ENCODE measurements around the gene BARX1. TPM values are rescaled to one million over a fixed set of nuclear protein-coding genes. Genes with fewer than 3 reads are reported as not detected.

Gene BARX1
- total and polyA plus RNA-seq, 7 donors: not detected

DNA sequence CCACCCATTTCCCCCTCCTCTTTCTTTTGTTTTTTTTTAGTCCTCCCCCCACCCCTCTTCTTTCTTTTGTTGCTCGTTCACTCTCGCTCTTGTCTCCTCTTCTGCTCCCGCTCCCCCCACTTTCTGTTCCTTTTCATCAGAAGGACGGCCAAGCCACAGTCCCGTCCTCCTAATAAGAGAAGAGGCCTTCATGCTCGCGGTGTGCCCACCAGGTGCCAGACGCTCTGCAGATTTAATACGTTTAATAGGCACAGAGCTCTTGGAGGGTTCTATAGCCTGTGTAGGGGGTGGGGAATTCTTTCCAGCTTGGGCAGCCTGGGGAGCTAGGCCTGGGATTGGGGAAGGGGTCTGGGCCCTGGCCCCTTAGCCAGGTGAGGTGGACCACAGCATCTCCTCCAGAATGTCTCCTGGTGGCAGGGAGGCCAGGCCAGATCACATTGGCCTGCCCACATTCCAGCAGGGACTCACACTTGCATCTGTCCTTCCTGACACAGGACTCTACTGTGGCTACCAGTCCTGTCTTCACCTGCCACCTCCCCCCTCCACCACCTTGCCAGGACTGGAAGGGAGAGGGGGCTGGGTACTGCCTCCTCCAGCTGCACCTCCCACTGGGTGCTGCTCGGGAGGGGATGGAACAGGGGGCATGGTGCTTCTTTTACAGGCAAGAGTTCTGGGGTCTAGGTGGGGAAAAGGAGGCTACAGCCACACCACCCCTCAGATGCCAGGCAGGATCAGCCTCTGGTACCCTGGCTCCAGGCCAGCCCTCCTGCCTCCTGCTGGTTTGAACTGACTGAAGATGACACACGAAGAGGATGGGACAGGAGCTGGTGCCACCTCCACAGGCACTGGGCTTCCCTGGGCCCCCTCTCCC is 6.1 kb upstream of the BARX1 start:
- Histone ChIP-seq H3K27me3 (ENCODE audit: insufficient read depth in 3 of 3, low read length in 2 of 3) (peaks cover 0 to 52% (median 18%) of the 10 kb centered on the region in 3 donors), H3K4me3 (no peak overlapping the region), H3K36me3 (ENCODE audit: insufficient read depth in 1 of 2, low read depth in 1 of 2) (no peaks in the 10 kb centered on the region), H3K9me3 (no peaks in the 10 kb centered on the region), H3K4me1 (peaks cover 4% of the 10 kb centered on the region), H3K27ac (no peak overlapping the region)
- DNase-seq: no peak
- 71 to 83% (median 71%) methylated on average over 11 of the region's 11 CpGs for WGBS, 3 donors
- no peak for ATAC-seq
- intact Hi-C loops (cut with DNase I): loop anchor here in 1 of 2 donors (5.0 kb wide), 1 partner anchor 134 kb away; no protein-coding TSS in a partner anchor
- TF ChIP-seq, protein P1, sequence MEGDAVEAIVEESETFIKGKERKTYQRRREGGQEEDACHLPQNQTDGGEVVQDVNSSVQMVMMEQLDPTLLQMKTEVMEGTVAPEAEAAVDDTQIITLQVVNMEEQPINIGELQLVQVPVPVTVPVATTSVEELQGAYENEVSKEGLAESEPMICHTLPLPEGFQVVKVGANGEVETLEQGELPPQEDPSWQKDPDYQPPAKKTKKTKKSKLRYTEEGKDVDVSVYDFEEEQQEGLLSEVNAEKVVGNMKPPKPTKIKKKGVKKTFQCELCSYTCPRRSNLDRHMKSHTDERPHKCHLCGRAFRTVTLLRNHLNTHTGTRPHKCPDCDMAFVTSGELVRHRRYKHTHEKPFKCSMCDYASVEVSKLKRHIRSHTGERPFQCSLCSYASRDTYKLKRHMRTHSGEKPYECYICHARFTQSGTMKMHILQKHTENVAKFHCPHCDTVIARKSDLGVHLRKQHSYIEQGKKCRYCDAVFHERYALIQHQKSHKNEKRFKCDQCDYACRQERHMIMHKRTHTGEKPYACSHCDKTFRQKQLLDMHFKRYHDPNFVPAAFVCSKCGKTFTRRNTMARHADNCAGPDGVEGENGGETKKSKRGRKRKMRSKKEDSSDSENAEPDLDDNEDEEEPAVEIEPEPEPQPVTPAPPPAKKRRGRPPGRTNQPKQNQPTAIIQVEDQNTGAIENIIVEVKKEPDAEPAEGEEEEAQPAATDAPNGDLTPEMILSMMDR (IDR thresholded peaks at IDR 0.05): no peak

DNA sequence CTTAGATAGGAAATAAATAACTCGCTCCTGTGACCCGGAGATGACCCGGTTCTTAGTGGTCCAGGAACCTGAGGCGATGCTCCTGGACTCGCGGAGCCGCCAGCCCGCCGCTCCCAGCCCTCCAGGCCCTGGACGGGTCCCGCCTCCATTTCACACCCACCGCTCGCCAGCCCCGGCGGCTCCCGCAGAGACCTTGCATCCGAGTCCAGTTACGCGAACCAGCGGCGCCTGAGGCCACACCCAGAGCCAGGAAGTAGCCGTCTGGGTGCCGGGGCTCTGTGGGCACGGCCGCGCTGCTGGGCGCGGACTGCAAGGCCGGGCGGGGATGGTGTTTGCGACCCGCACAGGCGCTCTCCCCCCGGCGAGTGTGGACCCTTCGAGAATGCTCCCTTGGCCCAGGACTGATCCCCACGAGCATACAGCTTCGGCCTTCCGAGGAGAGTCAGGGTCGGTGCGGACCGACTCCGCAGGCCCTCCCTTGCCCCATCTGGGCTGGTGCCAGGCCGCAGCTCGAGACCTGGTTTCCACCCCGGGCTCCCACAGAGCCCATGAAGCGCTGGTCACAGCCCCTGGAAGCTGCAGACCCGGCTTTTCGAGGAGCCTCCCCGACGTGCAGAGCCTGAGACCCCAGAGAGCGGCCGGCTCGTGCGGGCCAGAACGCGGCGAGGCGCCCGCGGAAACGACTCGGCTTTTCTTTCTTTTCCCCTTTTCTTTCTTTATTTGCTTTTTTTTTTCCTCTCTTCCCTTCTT is 5.2 kb upstream of the BARX1 start:
- DNase-seq: no peak
- H3K27me3 ChIP-seq (ENCODE audit: insufficient read depth in 3 of 3, low read length in 2 of 3): peaks cover 0 to 60% (median 24%) of the 10 kb centered on the region in 3 donors
- H3K9me3 ChIP-seq: no peaks in the 10 kb centered on the region
- H3K4me3 ChIP-seq: no peak overlapping the region
- WGBS, 3 donors: 40 to 47% (median 41%) methylated on average over 52 to 63 of the region's 63 CpGs
- H3K36me3 ChIP-seq (ENCODE audit: insufficient read depth in 1 of 2, low read depth in 1 of 2): no peaks in the 10 kb centered on the region
- TF ChIP-seq, protein P1 (IDR thresholded peaks at IDR 0.05): no peak
- intact Hi-C loops (cut with DNase I): loop anchor here in 1 of 2 donors (5.0 kb wide), 1 partner anchor 133 kb away; no protein-coding TSS in a partner anchor
- H3K4me1 ChIP-seq: peaks cover 4% of the 10 kb centered on the region
- ATAC-seq: no peak
- no peak overlapping the region for H3K27ac ChIP-seq

DNA sequence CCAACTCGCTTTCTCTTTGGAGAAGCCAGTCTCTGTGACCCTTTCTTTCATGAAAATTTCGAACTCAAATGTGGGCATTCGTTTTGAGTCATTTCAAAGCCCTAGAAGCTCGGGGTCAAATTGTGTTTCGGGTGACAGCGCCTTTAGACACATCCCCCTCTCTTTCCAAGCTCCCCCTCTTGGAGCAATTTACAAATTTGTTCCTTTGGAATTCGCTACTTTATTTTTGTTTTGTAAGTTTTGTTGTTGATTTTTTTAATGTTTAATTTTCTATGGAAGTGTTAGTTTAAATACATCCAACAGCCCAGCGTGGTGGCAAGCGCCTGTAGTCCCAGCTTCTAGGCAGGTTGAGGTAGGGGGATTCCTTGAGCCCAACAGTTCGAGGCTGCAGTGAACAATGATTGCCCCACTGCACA is 4.6 kb upstream of the BARX1 start:
- Histone ChIP-seq H3K27ac (no peak overlapping the region), H3K27me3 (ENCODE audit: insufficient read depth in 3 of 3, low read length in 2 of 3) (peaks cover 0 to 62% (median 25%) of the 10 kb centered on the region in 3 donors), H3K4me3 (peak overlapping the region; percentile 33), H3K36me3 (ENCODE audit: insufficient read depth in 1 of 2, low read depth in 1 of 2) (no peaks in the 10 kb centered on the region), H3K4me1 (peaks cover 4% of the 10 kb centered on the region), H3K9me3 (no peaks in the 10 kb centered on the region)
- WGBS, 3 donors: 34 to 49% (median 45%) methylated on average over 10 of the region's 10 CpGs
- DNase-seq (no peak), ATAC-seq (no peak)
- intact Hi-C loops (cut with DNase I): loop anchor here in 1 of 2 donors (5.0 kb wide), 1 partner anchor 132 kb away; no protein-coding TSS in a partner anchor
- TF ChIP-seq, protein P1 (IDR thresholded peaks at IDR 0.05): no peak

DNA sequence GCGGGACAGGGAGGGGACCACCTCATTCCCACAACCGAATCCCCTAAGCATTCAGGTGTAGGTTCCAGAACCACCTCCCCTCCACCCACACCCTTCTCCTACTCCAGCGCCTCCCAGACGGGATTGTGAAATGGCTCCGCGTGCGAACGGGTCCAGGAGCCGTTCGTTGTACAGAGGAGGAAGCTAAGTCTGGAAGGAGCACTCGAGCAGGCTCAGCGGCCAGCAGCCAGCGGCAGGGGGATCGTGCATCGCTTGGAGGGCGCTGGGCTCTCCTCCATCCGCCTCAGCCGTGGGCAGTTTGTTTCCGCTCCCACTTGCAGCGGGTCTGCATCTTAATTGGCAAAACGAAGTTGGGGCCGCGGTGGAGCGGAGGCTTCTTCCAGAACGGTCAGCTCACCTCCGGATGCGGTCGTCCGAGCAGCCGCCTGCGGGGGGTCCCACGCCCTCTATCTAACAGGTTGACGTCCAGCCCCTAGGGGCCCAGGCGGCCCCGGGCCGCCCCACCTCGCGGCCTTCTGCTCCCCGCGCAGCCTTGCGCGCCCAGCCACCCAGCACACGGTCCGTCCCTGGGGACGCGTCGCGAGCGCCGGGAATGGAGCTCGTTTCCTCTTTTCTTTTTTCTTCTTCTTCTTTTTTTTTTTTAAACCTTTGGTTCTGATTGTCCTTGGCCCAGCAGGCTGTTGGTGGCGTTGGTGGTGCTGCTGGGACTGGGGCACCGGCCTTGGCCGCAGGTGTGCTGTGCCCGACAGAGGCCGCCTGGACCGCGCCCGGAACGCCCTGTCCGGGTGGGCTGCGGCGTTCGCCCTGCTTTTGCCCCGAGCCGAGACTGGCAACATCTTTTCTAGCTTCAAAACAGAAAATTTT is 3.9 kb upstream of the BARX1 start:
- DNase-seq: no peak
- Histone ChIP-seq H3K36me3 (ENCODE audit: insufficient read depth in 1 of 2, low read depth in 1 of 2) (no peaks in the 10 kb centered on the region), H3K4me3 (peak overlapping the region; percentile 33), H3K27me3 (ENCODE audit: insufficient read depth in 3 of 3, low read length in 2 of 3) (peaks cover 0 to 69% (median 29%) of the 10 kb centered on the region in 3 donors), H3K27ac (no peak overlapping the region), H3K9me3 (no peaks in the 10 kb centered on the region), H3K4me1 (peaks cover 4% of the 10 kb centered on the region)
- ATAC-seq: no peak
- 10 to 14% (median 11%) methylated on average over 64 to 66 of the region's 66 CpGs for WGBS, 3 donors
- TF ChIP-seq, protein P1 (IDR thresholded peaks at IDR 0.05): no peak
- intact Hi-C loops (cut with DNase I): no loop called here
